22Rv1 (cell line): ENCODE measurements around the gene NFATC1.

Experiments
- H3K27ac ChIP-seq: fragments of 450-650 bp; 2 replicates; pipeline ENCODE4 v1.5.1; 2017
- CTCF ChIP-seq: fragments of 450-650 bp; IDR thresholded peaks from 2 replicates; pipeline ENCODE4 v1.5.1; 2017; ENCODE audit warnings: mild to moderate bottlenecking
- ZFX ChIP-seq: fragments of 450-650 bp; IDR thresholded peaks from 2 replicates; pipeline ENCODE4 v1.6.1; 2017; ENCODE audit warnings: antibody characterized with exemption, borderline replicate concordance

The NFATC1 gene

GRCh38 chr18:79538635-79539034 lies 142.9 kb downstream of the NFATC1 start:
- H3K27ac ChIP-seq, result no peak overlapping the region
- no peak for TF ChIP-seq CTCF
- TF ChIP-seq ZFX, result no peak

- H3K27ac ChIP-seq, result no peak overlapping the region
- TF ChIP-seq CTCF (no peak), ZFX (no peak)
These were observed 144.6 kb downstream of the NFATC1 start for GRCh38 chr18:79540161-79540903.

- TF ChIP-seq CTCF (no peak), ZFX (no peak)
- no peak overlapping the region for H3K27ac ChIP-seq
These were observed 145.2 kb downstream of the NFATC1 start for GRCh38 chr18:79540904-79541282.

- TF ChIP-seq ZFX (no peak), CTCF (no peak)
- no peak overlapping the region for H3K27ac ChIP-seq
These were observed 146.5 kb downstream of the NFATC1 start for GRCh38 chr18:79542213-79542612.

- TF ChIP-seq CTCF, result no peak
- TF ChIP-seq ZFX, result no peak
These were observed 147.4 kb downstream of the NFATC1 start for GRCh38 chr18:79542876-79543750.

GRCh38 chr18:79543861-79544385 lies 148.2 kb downstream of the NFATC1 start:
- no peak for TF ChIP-seq ZFX
- no peak for TF ChIP-seq CTCF
- no peak overlapping the region for H3K27ac ChIP-seq

More at GRCh38 chr18:79542876-79543750, 147.4 kb downstream of the NFATC1 start:
- H3K27ac ChIP-seq, result no peak overlapping the region

- H3K27ac ChIP-seq, result no peak overlapping the region
- TF ChIP-seq ZFX, result no peak
- TF ChIP-seq CTCF, result no peak
These were observed 148.7 kb downstream of the NFATC1 start for GRCh38 chr18:79544386-79544963.
